GM21381 (cell line): ENCODE data around the gene BCL11A.

Experiments used
- ATAC-seq: cut with Tn5 transposase; IDR thresholded peaks from one replicate; pipeline ENCODE4 v1.9.1; 2021; ENCODE audit warnings: mild to moderate bottlenecking, moderate library complexity; ENCODE audit not compliant: unreplicated experiment

Gene BCL11A

DNA sequence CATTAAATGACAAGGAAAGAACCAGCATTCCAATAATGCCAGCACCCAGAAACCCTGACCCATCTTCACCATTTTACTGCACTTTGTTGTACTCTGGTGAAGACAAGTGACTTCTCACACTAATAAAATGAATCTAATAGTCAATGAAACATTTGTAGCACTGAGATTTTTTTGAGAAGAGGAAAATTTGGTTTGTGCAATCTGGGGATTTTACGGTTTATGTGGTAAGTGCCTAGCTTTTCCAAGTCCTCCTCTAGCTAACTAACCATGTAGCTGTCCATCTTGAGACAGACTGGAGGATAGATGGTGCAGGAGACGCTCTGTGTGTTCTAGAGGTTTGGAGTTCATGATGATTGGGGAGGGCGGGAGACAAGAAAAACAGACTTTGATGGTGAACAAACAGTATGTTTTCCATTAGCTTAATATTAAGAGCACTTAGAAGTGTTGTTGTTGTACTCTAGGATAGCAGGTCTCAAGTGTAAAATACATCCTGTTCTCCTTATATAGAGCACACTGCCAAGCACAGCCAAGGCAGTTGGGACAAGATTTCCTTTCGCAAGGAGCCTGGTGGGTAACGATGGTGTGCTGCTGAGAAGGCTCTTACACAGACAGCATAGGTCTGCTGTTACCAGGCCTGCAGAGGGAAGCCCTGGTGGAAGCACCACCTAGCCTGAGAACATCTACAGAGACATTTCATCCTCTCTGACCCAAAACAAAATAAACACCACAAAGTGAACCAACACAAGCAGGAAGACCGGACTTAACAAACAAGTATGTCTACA, 83.7 kb downstream of the BCL11A start:
- ATAC-seq: no peak

DNA sequence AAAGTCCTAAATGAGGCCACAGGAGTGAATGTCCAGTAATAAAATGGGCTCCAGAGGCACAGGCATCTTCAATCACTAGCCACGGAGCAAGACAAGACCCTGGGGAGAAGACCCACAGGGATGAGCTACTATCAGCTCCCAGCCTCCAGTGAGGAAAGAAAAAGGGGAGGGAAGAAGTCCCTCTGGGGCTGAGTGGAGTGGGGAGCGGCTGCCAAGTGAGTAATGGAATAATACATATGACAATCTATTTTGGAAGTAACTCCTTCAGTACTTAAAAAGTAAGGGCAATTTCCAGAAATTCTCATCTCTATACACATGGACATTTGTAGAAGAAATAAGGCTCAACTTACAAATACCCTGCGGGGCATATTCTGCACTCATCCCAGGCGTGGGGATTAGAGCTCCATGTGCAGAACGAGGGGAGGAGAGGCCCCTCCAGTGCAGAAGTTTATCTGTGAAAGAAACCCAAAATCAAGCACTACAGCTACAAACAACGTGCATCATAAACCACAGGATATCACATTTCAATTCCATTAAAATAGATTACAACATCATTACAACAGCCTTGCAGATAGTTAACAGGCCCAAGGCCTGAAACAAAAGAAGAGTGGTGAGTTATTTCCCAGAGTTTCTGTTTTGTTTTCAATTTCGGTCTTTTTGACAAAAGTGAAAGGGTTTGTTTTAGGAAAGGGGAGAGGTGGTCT, 84.9 kb downstream of the BCL11A start:
- no peak for ATAC-seq

DNA sequence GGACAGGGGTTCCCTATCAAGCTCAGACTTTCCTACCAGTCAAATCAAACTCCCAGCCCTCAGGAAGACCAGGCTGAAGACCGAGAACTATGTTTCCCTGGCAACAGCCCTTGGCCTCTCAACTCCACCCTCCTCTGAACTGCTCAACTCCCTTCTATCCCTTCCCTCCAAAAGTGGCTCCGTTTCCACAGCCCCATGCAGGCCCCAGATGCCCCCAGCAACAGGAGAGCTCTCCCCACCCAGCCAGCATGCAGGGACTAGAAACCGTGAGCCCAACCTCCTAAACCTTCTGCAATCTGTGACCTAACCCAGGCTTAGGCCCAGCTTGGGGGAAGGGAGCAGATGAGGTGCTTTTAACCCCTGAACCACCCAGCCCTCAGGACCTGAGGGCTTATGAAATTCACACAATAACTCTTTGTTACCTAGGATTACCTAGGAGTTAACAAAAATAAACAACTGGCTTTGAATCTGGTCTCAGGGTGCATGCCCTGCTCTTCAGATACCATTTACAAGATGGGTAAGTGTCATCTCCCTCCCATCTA, 87.2 kb downstream of the BCL11A start:
- ATAC-seq: no peak

DNA sequence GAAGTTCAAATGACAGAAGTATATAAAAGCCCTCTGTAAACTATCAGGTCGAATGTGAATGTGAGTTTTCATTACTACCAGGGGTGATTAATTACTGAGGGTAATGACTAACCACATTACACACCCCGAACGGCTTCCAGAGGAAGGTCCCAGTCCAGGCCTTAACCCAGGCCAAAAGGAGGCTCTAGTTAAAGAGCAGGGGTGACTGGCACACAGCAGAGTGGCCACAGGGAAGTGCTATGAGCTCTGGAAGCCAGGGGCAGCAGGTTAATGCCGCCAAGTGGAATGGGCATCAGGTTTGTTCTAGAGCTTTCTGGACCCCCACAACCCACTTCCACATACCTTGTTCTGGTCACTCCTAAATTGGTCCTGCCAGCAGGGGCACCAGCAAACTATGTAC, 87.7 kb downstream of the BCL11A start:
- ATAC-seq: no peak

DNA sequence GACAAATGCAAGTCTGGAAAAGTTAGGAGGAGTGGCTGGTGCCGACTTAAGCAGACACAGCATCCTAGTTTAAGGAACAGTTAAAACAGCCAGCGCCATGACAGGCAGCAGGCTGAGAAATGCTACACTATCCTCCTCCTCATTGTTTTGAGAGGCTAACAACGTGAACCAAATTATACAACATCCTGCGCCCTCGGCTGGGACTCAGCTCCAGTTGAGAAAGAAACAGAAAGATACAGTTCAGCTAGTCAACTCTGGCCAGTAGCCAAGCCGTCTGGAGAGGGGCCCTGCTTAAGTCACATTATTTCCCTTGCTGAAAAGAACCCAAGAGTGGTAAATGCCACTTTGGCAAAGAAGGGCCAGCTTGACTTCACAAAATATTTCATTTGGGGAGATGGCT, 90.2 kb downstream of the BCL11A start:
- no peak for ATAC-seq

DNA sequence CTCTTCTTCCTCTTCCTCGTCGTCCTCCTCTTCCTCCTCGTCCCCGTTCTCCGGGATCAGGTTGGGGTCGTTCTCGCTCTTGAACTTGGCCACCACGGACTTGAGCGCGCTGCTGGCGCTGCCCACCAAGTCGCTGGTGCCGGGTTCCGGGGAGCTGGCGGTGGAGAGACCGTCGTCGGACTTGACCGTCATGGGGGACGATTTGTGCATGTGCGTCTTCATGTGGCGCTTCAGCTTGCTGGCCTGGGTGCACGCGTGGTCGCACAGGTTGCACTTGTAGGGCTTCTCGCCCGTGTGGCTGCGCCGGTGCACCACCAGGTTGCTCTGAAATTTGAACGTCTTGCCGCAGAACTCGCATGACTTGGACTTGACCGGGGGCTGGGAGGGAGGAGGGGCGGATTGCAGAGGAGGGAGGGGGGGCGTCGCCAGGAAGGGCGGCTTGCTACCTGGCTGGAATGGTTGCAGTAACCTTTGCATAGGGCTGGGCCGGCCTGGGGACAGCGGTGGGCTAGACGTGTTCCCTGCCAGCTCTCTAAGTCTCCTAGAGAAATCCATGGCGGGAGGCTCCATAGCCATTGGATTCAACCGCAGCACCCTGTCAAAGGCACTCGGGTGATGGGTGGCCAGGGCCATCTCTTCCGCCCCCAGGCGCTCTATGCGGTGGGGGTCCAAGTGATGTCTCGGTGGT, 91.9 kb downstream of the BCL11A start:
- ATAC-seq: no peak

DNA sequence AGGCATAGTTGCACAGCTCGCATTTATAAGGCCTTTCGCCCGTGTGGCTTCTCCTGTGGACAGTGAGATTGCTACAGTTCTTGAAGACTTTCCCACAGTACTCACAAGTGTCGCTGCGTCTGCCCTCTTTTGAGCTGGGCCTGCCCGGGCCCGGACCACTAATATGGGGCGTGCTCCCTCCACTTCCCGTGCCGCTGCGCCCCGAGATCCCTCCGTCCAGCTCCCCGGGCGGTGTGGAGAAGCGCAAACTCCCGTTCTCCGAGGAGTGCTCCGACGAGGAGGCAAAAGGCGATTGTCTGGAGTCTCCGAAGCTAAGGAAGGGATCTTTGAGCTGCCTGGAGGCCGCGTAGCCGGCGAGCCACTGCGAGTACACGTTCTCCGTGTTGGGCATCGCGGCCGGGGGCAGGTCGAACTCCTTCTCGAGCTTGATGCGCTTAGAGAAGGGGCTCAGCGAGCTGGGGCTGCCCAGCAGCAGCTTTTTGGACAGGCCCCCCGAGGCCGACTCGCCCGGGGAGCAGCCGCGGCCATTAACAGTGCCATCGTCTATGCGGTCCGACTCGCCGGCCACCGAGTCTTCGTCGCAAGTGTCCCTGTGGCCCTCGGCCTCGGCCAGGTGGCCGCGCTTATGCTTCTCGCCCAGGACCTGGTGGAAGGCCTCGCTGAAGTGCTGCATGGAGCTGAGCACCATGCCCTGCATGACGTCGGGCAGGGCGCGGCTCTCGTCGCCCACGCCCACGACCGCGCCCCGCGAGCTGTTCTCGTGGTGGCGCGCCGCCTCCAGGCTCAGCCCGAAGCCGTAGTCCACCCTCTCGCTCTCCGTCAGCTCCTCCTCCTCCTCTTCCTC, 92.7 kb downstream of the BCL11A start:
- no peak for ATAC-seq

DNA sequence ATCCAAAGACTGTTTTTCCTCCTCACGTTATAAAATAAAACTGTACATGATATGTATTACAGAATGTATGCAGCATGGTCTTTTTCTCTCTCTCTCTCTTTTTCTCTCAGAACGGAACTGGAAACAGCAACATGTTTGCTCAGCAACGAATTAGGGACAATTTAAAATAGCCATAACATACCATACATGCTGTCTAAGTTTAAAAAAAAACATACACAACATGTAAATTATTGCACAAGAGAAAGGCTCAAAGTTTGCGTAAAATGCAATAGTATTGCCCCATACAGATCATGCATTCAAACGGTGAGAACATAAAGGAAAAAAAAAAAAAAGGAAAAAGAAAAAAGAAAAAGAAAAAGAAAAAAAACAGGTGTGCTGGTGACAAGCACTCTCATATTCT, 93.6 kb downstream of the BCL11A start:
- ATAC-seq: no peak

DNA sequence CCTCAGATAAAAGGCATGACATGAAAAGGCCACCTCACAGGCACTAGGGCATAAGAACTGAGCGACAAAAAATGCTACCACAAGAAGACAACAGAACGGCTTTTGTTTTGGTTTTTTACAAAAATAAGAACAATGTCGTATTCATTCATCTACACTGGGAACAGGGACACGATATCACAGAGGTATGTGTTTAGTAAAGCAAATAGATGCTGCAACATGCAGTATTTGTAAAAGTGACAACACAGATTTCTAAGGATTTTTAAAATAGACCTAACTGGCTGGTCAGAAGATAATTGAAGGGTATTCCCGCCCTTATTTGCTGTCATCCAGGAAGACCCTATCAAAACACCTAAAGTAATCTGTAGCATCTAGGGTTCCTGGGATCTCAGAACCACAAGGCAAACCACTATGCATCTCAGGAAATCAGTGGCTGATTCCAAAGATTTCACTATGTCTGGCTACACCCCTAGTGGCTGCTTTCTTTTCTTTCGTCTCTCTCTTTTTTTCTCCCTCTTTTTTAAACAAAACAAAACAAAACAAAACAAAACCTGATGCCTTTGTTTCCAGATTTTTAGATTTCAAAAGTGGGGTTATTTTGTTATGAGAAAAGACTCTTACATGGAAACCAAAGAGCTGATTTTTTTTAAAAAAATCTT, 97.2 kb downstream of the BCL11A start:
- ATAC-seq: no peak

DNA sequence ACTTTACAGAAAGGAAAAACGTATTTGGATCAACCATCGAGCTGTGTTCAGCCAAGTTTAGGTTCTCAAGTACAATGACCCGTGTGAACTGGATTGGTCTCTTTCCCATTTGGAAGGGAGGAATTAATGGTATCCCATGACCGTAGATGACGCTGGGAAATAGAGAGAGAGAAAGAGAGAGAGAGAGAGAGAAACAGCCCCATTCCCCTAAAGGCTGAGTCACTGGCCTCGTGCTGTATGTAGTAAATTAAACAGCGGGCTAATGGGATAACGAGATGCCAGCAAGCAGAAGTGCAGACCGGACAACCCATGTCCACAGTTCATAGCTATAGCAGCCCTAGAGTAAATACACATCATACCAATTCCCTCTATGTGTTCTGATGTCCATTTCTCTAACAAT, 99.6 kb downstream of the BCL11A start:
- no peak for ATAC-seq

DNA sequence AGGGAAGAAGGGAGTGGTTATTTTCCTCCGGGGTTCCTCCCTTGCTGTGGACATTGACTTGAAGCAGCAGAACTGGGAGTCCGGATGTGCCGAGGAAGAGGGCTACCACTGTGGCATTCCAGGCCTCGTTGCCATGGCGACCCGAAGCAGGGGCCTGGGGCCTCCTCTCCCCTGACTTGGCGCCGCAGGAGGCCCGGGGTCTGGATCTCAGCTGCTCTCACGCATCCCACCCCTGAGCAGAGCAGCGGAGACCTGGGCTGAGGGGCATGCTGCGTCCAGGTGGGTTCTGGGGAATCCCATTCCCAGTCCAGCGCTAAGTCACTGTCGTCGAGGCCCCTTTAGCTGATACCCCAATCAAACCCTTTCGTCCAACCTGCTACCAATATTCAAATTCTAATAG, 100.2 kb downstream of the BCL11A start:
- no peak for ATAC-seq

DNA sequence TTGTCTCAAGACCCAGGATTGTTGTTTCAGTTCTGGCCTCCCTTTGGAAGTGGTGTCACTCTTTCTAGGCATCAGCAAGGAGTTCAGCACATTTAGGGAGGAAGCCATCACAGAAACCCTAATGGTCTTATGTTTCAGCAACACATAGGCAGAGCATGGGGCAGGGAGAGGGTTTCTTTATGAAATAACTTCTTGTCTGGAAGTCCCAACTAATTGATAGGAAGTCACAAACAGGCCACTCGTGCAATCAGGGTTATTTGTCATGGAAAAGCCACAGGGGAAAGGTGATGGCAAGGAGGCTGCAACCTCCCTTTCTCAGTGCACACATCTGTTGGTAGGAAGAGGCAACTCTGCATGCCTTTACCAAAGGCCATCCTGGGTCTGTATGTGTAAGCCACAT, 103.0 kb downstream of the BCL11A start:
- no peak for ATAC-seq

DNA sequence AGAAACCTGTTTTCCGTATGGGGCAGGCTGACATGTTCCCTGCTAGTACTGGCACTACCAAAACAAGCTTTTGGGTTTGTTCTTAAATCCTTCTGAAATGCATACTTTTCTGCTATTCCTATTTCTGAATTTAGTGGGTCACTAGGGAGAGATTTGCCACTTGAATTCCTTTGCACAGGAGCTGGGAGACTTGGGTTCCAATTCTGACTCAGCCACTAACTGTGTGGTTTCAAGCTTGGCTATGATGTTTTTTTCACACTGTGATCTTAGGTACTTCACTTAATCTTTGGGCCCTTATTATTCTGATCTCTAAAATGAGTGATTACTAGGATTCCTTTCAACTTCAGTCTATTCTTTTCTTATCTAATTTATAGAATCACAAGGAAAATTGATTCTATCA, 105.5 kb downstream of the BCL11A start:
- ATAC-seq: no peak

DNA sequence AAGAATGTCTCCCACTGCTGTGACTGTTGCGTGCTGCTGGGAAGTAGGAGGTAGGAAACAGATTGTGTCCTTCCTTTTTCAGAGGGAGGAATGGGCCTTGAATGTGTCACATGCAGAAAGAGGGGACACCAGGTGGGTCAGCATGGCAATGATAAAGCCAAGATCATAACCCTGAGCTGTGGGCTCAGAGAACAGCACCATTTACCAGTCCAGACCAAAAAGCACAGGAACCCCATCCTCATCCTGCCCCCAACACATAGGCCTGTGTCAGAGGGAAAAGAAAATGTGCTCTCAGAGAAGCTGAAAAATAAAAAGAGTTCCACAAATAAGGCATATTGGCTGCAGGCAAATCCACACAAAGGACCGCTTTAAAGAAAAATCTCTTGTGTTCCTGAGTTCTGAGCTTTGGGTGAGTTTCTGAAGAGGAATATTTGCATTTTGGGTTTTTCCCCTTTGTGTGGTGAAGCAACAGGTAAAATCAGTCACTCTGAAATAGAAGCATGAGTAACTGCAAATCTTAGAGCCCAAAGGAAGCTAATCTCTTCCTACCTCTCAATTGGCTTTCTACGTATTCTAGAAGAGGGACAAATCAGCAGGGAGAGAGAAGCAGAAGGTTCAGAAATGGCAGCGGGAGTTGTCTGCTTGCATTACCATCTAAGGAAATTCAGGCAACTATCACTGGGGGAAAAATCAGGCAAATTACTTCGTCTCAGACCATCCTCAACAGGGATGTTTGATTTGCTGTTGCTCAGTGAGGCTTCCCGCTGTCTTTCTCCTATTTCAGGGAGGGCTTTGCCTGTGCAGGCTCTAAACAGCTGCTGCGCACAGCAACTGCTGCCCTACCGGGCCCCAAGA, 106.8 kb downstream of the BCL11A start:
- peak; percentile 89 for ATAC-seq

DNA sequence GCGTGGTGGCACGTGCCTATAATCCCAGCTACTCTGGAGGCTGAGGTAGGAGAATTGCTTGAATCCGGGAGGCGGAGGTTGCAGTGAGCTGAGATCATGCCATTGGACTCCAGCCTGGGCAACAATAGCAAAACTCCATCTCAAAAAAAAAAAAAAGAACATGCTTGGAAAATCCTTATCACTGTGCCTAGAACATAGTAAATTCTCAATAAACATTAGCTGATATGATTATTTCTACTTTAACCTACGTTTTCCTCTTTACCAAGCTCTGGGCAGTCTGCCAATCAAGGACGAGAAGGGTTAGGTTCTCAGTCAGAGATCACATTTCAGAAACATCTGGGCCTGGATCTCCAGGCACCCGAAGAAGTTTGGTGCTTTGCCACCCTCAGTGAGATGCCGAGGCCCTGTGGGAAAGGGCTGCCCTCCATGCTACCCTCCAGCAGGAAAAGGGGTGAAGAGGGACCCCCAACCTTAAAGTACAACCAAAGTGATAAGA, 107.7 kb downstream of the BCL11A start:
- ATAC-seq: no peak

DNA sequence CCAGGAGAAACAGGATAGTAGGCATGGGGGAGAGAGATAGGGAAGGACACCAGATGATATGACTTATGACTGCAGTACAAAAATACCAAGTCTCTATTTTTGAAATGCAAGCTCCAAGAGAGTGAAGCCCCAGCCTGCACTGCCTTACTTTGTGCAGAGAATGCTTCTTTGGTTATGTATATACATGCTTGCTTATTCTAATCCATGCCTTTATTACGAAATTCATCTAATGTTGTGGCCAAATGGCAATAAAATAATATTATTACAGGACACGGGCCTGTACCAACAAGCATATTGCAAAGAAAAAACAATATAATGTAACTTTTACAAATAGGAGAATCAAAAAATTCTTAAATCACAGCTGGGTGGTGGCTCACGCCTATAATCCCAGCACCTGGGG, 110.8 kb downstream of the BCL11A start:
- no peak for ATAC-seq

DNA sequence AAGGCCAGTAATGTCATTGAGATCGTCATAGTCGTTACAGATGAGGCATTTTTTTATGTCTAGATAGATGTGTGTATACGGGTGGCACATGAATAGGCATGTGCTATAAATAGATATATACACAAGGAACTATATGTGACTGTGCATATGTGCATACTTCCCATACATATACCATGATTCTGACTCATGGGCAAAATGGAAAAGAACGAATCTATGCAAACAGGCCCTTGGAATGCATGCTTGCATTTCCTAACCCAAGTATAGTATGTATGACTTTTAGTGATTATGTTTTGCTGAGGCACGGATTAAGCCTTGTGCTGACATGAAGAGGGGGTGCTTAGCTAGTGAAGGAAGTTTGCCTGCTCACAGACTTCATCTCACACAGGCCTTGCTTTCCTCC, 111.7 kb downstream of the BCL11A start:
- no peak for ATAC-seq

DNA sequence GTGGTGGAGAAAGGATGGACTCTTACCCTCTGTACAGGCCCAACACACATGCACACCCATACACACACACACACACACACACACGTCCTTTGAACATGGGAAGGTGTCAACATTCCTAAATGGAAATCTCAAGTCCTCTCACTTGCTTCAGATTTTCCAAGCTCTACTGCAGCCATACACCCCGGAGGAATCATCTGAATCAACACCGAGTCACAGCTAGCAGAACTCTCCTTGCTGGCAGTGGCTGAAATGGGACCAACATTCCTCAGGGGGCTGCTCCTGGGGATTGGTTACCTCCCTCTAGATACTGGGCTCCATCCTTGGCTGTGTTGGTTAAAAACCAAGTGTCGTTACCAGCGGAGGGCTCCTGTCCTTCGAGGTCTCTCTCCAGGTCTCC, 112.7 kb downstream of the BCL11A start:
- ATAC-seq: no peak

DNA sequence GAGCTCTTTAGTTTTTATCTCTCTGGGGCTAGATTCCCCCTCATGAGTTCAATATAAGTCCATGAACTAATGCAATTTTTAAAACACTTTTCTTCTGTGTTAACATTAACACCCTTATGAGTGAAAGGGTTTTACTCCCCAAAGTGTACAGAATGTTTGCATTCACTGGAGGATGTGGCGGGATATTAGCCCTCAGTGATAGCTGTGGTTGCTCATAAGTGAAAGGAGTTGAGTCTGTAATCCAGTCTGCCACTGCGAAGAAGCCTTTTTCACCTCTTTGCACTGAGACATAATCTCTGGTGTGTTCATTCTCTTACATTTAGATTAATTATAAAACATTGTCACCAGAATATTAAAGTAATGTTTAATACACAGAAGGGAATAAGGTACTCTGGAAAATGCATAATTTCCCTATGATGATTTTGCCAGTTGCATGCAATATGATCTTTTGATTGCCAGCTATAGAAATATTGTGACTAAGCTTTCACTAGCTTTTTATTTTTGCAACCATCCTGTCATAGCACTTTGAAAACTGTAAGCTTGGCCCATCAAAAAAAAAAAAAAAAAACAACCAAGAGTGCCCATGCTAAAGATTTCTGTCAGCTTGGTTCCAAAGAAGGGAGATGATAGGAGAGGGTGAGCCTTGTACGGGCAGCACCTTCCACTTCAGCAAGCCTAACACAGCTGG, 113.2 kb downstream of the BCL11A start:
- peak; percentile 34 for ATAC-seq
